ENCODE measurements around the gene CD58. TPM values are rescaled to one million over a fixed set of nuclear protein-coding genes. Genes with fewer than 3 reads are reported as not detected.

The CD58 gene
- total RNA-seq, 1 donor from 2014 or later: 160 TPM

DNA sequence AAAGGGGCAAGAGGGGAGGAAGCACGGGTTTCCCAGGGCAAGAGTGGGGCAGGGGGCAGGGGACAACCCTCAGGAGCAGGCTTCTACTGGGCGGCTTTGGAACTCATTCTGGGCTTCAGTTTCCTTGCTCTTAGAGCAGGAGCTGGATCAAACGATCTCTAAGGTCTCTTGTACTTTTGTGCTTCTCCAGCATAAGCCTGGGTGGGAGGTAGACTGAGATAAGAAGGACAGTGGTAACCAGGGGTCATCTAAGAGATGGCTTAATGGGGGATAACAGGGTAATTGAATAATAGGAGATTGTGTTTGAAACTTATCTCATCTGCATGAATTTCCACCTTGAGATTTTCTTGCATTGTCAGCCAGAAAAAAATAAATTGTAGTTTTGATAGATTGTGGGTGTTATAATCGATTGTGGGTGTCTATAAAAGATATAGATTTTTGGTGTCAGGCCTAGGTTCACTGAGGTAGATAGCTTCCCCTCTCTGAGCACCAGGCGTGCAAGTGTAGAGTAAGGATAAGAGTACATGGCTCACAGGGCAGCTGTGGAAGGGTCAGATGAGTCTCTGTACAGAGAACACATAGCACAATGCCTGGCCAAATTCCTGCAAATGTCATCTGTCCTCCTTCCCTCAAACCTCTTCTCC is 68.0 kb downstream of the CD58 start:
- Mint-ChIP-seq H3K36me3 (ENCODE audit: low read depth) (peaks cover 15% of the 10 kb centered on the region), H3K4me1 (peaks cover 49% of the 10 kb centered on the region), H3K9me3 (no peaks in the 10 kb centered on the region), H3K27me3 (no peaks in the 10 kb centered on the region), H3K4me3 (peak overlapping the region; percentile 53), H3K27ac (peak overlapping the region; percentile 83)
- TF ChIP-seq, protein P1, sequence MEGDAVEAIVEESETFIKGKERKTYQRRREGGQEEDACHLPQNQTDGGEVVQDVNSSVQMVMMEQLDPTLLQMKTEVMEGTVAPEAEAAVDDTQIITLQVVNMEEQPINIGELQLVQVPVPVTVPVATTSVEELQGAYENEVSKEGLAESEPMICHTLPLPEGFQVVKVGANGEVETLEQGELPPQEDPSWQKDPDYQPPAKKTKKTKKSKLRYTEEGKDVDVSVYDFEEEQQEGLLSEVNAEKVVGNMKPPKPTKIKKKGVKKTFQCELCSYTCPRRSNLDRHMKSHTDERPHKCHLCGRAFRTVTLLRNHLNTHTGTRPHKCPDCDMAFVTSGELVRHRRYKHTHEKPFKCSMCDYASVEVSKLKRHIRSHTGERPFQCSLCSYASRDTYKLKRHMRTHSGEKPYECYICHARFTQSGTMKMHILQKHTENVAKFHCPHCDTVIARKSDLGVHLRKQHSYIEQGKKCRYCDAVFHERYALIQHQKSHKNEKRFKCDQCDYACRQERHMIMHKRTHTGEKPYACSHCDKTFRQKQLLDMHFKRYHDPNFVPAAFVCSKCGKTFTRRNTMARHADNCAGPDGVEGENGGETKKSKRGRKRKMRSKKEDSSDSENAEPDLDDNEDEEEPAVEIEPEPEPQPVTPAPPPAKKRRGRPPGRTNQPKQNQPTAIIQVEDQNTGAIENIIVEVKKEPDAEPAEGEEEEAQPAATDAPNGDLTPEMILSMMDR (IDR thresholded peaks at IDR 0.05): no peak
- intact Hi-C loops (cut with micrococcal nuclease): loop anchor here (5.0 to 10.0 kb wide), 3 partner anchors 65 to 620 kb away; partner anchors contain the start of gene TRIM45
- no peak for ATAC-seq (ENCODE audit: low read depth)
- DNase-seq: no peak
- CTCF ChIA-PET: interaction anchor here (3.1 to 8.6 kb wide), 2 partner anchors 17 to 363 kb away, joined by 19 to 107 read pairs; no protein-coding TSS in a partner anchor
- POLR2A ChIA-PET: interaction anchor here (0.8 to 4.2 kb wide), 5 partner anchors 42 to 68 kb away, joined by 3 to 47 read pairs (median 4); partner anchors contain the start of gene CD58

GRCh38 chr1:116501870-116502244 is 69.0 kb downstream of the CD58 start:
- Mint-ChIP-seq H3K4me3 (no peak overlapping the region), H3K27ac (no peak overlapping the region), H3K27me3 (no peaks in the 10 kb centered on the region), H3K9me3 (no peaks in the 10 kb centered on the region), H3K36me3 (ENCODE audit: low read depth) (peaks cover 15% of the 10 kb centered on the region), H3K4me1 (peaks cover 46% of the 10 kb centered on the region)
- ChIA-PET POLR2A (interaction anchor here (1.1 kb wide), 1 partner anchor 69 kb away, joined by 3 read pairs; the partner anchor contains the start of gene CD58), CTCF (interaction anchor here (8.6 kb wide), 1 partner anchor 362 kb away, joined by 107 read pairs; no protein-coding TSS in a partner anchor)
- intact Hi-C loops (cut with micrococcal nuclease): loop anchor here (5.0 to 10.0 kb wide), 3 partner anchors 65 to 620 kb away; partner anchors contain the start of gene TRIM45
- no peak for ATAC-seq (ENCODE audit: low read depth)
- no peak for DNase-seq
- TF ChIP-seq, protein P1 (IDR thresholded peaks at IDR 0.05): no peak

DNA sequence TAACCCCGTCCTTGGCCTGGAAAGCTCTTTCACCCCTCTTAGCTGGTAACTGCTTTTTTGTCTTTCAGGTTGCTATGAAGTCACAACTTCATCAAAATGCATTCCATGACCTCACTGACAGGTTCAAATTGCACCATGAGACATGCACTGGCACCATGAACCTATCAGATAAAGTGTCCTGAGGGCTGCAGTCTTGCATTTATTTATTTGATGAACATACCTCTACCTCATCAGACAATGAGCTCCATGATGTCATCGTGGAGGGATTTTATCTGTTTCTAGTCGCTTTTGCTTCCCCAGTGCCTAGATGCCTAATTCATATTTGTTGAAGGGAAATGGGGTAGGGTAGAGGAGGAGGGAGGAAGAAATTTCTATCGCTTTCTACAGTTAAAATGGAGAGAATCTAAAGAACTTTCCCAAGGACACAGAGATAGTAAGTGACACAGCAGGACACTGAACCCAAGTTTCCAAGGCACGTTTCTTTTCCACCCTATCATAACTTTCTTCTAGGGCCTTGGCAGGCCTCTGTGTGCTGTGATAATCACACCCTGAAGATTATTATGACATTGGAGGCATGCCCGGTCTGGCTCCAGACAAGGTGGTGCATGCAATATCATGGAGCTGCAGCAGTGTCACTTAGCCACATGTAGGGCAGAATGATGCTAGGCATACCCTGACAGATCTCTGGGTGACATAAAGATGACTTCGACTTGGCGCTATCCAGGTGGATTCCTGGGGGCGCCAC is 69.5 kb downstream of the CD58 start:
- no peaks in the 10 kb centered on the region for H3K9me3 Mint-ChIP-seq
- H3K36me3 Mint-ChIP-seq (ENCODE audit: low read depth): peaks cover 15% of the 10 kb centered on the region
- TF ChIP-seq, protein P1 (IDR thresholded peaks at IDR 0.05): no peak
- intact Hi-C loops (cut with micrococcal nuclease): loop anchor here (5.0 to 10.0 kb wide), 3 partner anchors 64 to 621 kb away; partner anchors contain the start of gene TRIM45
- H3K4me3 Mint-ChIP-seq: no peak overlapping the region
- POLR2A ChIA-PET: interaction anchor here (0.6 to 0.9 kb wide), 2 partner anchors 55 to 56 kb away, joined by 3 to 5 read pairs; no protein-coding TSS in a partner anchor
- DNase-seq (no peak), ATAC-seq (ENCODE audit: low read depth) (no peak)
- CTCF ChIA-PET: interaction anchor here (0.8 to 8.6 kb wide), 3 partner anchors 14 to 362 kb away, joined by 3 to 107 read pairs (median 3); no protein-coding TSS in a partner anchor
- H3K27me3 Mint-ChIP-seq: no peaks in the 10 kb centered on the region
- peaks cover 44% of the 10 kb centered on the region for H3K4me1 Mint-ChIP-seq
- H3K27ac Mint-ChIP-seq: no peak overlapping the region

DNA sequence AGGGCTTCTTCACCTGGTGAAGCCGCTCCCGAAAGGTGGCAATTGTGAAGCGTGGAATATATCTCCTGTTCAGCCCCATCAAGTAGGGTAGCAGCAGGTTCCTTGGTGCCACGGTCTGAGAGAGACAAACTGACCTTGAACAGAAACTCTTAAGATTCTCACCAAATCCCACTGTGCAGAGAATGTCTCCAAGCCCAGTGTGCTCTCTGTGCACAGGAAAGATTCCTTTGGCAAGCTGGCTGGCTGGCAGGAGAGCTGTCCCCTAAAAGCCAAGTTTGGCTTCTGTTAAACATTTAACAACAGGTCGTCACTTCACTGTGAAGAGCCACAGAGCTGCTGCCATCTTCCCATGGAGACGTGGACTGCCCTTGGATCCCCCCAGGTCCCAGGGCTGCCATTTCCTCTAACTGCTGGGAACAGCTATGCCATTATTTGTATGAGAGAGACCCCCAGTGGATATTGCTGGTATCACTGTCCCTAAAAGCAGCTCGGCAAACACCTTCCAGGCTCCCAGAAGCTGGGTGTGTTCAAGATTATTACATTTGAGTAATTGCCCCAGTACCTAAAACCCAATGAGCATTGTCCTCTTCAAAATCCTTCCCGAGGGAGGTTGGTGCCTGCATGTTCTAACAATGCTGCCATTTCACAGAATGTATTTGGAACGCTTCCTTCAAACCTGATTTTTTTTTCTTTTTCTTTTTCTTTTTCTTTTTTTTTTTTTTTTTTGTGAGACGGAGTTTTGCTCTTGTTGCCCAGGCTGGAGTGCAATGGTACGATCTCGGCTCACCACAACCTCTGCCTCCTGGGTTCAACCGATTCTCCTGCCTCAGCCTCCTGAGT is 71.8 kb downstream of the CD58 start:
- peaks cover 15% of the 10 kb centered on the region for H3K36me3 Mint-ChIP-seq (ENCODE audit: low read depth)
- CTCF ChIA-PET: interaction anchor here (0.6 to 8.6 kb wide), 21 partner anchors 9 to 579 kb away, joined by 3 to 107 read pairs (median 5); no protein-coding TSS in a partner anchor
- ATAC-seq (ENCODE audit: low read depth) (peak; percentile 68), DNase-seq (no peak)
- no peaks in the 10 kb centered on the region for H3K27me3 Mint-ChIP-seq
- TF ChIP-seq, protein P1 (IDR thresholded peaks at IDR 0.05): no peak
- H3K4me1 Mint-ChIP-seq: peaks cover 24% of the 10 kb centered on the region
- H3K9me3 Mint-ChIP-seq: no peaks in the 10 kb centered on the region
- no peak overlapping the region for H3K27ac Mint-ChIP-seq
- POLR2A ChIA-PET: interaction anchor here (1.8 kb wide), 2 partner anchors 125 to 360 kb away, joined by 5 to 6 read pairs; partner anchors contain the start of gene ATP1A1
- intact Hi-C loops (cut with micrococcal nuclease): loop anchor here (1.0 to 5.0 kb wide), 2 partner anchors 360 to 782 kb away; no protein-coding TSS in a partner anchor
- H3K4me3 Mint-ChIP-seq: no peak overlapping the region

Measured in activated B cell treated with CpG ODN at 0.5 μM for 24 hours (primary cell).